Smooth muscle cell (in vitro differentiated cells): Measurements from ENCODE around the gene SPRED2. TPM values are rescaled to one million over a fixed set of nuclear protein-coding genes. Genes with fewer than 3 reads are reported as not detected.
A peak's percentile ranks its signal among the peaks of the same experiment; 100 is the strongest.

Source experiments
- DNase-seq: peaks from one replicate; lab custom pipeline; 2025; ENCODE audit not compliant: unreplicated experiment; lab: John Stamatoyannopoulos, UW
- H2AFZ ChIP-seq: fragments of 200-600 bp; sonication (generic); 2 replicates; pipeline ENCODE4 v1.6.0; 2016; ENCODE audit warnings: antibody characterized with exemption, low read depth, mild to moderate bottlenecking
- H3F3A ChIP-seq: fragments of 200-600 bp; sonication (generic); 2 replicates; pipeline ENCODE4 v1.6.0; 2017; ENCODE audit warnings: antibody characterized with exemption, low read depth
- H3K27ac ChIP-seq: fragments of 200-600 bp; sonication (generic); 2 replicates; pipeline ENCODE4 v1.5.1; 2016; ENCODE audit warnings: low read depth, mild to moderate bottlenecking
- H3K27me3 ChIP-seq: fragments of 200-600 bp; sonication (generic); 2 replicates; pipeline ENCODE4 v1.6.1; 2016; ENCODE audit warnings: low read depth, mild to moderate bottlenecking
- H3K36me3 ChIP-seq: fragments of 200-600 bp; sonication (generic); 2 replicates; pipeline ENCODE4 v1.5.1; 2016; ENCODE audit warnings: low read depth
- H3K4me1 ChIP-seq: fragments of 200-600 bp; sonication (generic); 2 replicates; pipeline ENCODE4 v1.5.1; 2016; ENCODE audit warnings: low read depth
- H3K4me2 ChIP-seq: fragments of 200-600 bp; sonication (generic); 2 replicates; pipeline ENCODE4 v1.6.0; 2016; ENCODE audit warnings: mild to moderate bottlenecking
- H3K4me3 ChIP-seq: fragments of 200-600 bp; sonication (generic); 2 replicates; pipeline ENCODE4 v1.5.1; 2016; ENCODE audit warnings: mild to moderate bottlenecking
- H3K79me2 ChIP-seq: fragments of 200-600 bp; sonication (generic); 2 replicates; pipeline ENCODE4 v1.6.0; 2016; ENCODE audit warnings: low read depth, mild to moderate bottlenecking
- H3K9ac ChIP-seq: fragments of 200-600 bp; sonication (generic); 2 replicates; pipeline ENCODE4 v1.6.0; 2016; ENCODE audit warnings: low read depth
- H3K9me3 ChIP-seq: fragments of 200-600 bp; sonication (generic); replicated peaks from 2 replicates; pipeline ENCODE4 v1.5.1; 2016; ENCODE audit warnings: low read depth
- H4K20me1 ChIP-seq: fragments of 200-600 bp; sonication (generic); 2 replicates; pipeline ENCODE4 v1.6.0; 2016; ENCODE audit warnings: low read depth
- CTCF ChIP-seq: fragments of 200-600 bp; sonication (generic); IDR thresholded peaks from 2 replicates; pipeline ENCODE4 v1.5.1; 2017; ENCODE audit warnings: borderline replicate concordance, mild to moderate bottlenecking, antibody characterized with exemption; ENCODE audit not compliant: insufficient read depth, poor library complexity, severe bottlenecking
- WGBS: methylation state at CpG from one replicate; pipeline ENCODE4 v1.1.7; 2016; ENCODE audit warnings: low lambda C conversion rate; 5-methylcytosine and 5-hydroxymethylcytosine counted together
- polyA plus RNA-seq: library from polyadenylated mRNA; unstranded; fragments of >200 nt; fragmentation: Nextera tagmentation; extraction: Ambion mirVana; gene quantifications from 2 replicates; pipeline ENCODE4 v1.2.1, GENCODE V29; 2016
- total RNA-seq: library from RNA; depleted of rRNA; stranded (reverse); fragments of >200 nt; gene quantifications from 2 replicates; pipeline ENCODE4 v1.2.3, GENCODE V29; 2014

The SPRED2 gene
- total and polyA plus RNA-seq, 2 experiments from 2014 or later: 18.3 to 23.7 TPM

- H4K20me1 ChIP-seq: no peaks in the 10 kb centered on the region
- TF ChIP-seq CTCF: no peak
- H3K36me3 ChIP-seq: no peaks in the 10 kb centered on the region
- peaks cover 4% of the 10 kb centered on the region for H3F3A ChIP-seq
- H3K9ac ChIP-seq: no peak overlapping the region
- H3K27ac ChIP-seq: no peak overlapping the region
- no peaks in the 10 kb centered on the region for H3K79me2 ChIP-seq
- H3K9me3 ChIP-seq: no peaks in the 10 kb centered on the region
- DNase-seq: no peak
- no peaks in the 10 kb centered on the region for H3K4me1 ChIP-seq
- H3K27me3 ChIP-seq: no peaks in the 10 kb centered on the region
- H2AFZ ChIP-seq: no peak overlapping the region
- H3K4me3 ChIP-seq: no peak overlapping the region
- WGBS: 84% methylated on average over 3 of the region's 3 CpGs
- no peak overlapping the region for H3K4me2 ChIP-seq
Measured at GRCh38 chr2:65450393-65450792, 18.0 kb upstream of the SPRED2 start.

DNA sequence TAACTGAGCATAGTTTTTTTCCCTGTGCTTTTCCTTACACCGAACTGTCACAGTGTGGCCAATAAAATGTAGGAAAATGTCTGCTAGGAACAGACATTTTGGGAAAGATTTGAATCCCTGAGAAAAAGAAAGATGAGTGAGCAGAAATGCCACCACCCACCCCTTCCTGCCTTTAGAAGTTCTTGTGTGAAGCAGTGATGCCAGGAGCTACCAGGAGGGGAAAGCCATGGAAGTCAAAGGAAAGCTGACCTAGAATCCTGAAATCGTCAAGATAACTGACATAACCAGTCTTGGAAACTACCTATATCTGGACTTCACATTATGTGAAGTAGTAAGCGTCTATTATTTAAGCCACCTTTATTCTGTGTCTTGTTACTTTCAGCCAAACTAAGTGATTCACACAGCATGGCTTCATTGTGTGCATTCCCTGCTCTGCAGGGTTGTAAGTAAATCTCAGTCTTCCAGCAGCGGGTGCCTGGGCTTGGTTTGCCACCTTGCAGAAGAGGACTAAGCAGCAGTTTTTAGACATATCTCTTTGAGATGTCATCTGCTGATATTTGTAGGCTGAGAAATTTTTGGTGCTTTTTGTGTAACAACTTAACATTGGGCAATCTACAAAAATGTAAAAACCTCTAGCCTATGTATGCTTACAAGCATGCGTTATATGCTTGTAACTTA is 11.2 kb upstream of the SPRED2 start:
- no peak for TF ChIP-seq CTCF
- Histone ChIP-seq H4K20me1 (no peaks in the 10 kb centered on the region), H3K9ac (no peak overlapping the region), H2AFZ (peak overlapping the region; percentile 6), H3K4me1 (peaks cover 7% of the 10 kb centered on the region), H3F3A (peaks cover 3% of the 10 kb centered on the region), H3K79me2 (no peaks in the 10 kb centered on the region), H3K27me3 (no peaks in the 10 kb centered on the region), H3K27ac (peak overlapping the region; percentile 16), H3K36me3 (no peaks in the 10 kb centered on the region), H3K9me3 (no peaks in the 10 kb centered on the region), H3K4me2 (peak overlapping the region; percentile 2), H3K4me3 (no peak overlapping the region)
- no peak for DNase-seq
- WGBS: 58% methylated on average over 5 of the region's 5 CpGs

DNA sequence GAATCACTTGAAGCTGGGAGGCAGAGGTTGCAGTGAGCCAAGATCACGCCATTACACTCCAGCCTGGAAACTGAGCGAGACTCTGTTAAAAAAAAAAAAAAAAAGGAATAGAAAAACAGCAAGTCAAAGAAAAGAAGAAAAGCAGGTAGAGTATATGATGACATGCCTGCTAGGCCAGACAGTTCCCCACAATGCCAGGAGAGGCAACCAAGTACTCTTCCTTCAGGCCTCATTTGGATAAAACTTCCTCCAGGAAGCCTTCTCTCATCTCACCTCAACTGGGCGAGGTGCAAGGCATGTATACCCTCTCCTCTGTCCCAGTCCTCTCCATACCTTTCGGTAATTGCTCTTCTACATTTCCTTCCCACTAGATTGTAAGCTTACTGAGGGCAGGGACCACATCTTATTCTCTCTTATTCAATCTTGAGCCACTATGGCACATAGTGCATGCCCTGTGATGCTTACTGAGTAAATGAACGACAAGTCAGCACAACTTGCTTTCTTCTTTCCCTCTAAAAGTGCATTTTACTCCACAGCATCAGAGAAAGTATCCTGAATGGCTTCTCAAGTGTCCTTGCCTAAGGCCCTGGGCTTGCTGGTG is 10.1 kb upstream of the SPRED2 start:
- H4K20me1 ChIP-seq: no peaks in the 10 kb centered on the region
- H3K27ac ChIP-seq: peak overlapping the region; percentile 16
- no peak for DNase-seq
- H3K4me2 ChIP-seq: no peak overlapping the region
- H3K9me3 ChIP-seq: no peaks in the 10 kb centered on the region
- no peaks in the 10 kb centered on the region for H3K27me3 ChIP-seq
- H3K36me3 ChIP-seq: no peaks in the 10 kb centered on the region
- no peak for TF ChIP-seq CTCF
- WGBS: 94% methylated on average over 5 of the region's 5 CpGs
- peaks cover 4% of the 10 kb centered on the region for H3F3A ChIP-seq
- H3K9ac ChIP-seq: no peak overlapping the region
- H3K79me2 ChIP-seq: no peaks in the 10 kb centered on the region
- no peak overlapping the region for H2AFZ ChIP-seq
- H3K4me1 ChIP-seq: peaks cover 15% of the 10 kb centered on the region
- no peak overlapping the region for H3K4me3 ChIP-seq
